Spinal cord (tissue), 10 donors: ENCODE measurements around the gene SLC22A1. TPM values are rescaled to one million over a fixed set of nuclear protein-coding genes. Genes with fewer than 3 reads are reported as not detected.

Experiments
- DNase-seq, 6 donors: peaks; one replicate each; pipeline versions ENCODE4 v3.0.0 to v3.0.0-alpha.2; 2013 to 2015; ENCODE audit warnings: low spot score in 6 of 6, low read depth in 4 of 6
- H3K27ac ChIP-seq: one replicate; pipeline ENCODE4 v1.5.1; 2013; ENCODE audit warnings: low read depth, low read length, control low read depth
- H3K27me3 ChIP-seq: one replicate; pipeline ENCODE4 v1.6.1; 2013; ENCODE audit warnings: low read length; ENCODE audit not compliant: control insufficient read depth, insufficient read depth
- H3K36me3 ChIP-seq: one replicate; pipeline ENCODE4 v1.6.1; 2013; ENCODE audit warnings: low read length; ENCODE audit not compliant: control insufficient read depth, insufficient read depth
- H3K4me1 ChIP-seq: one replicate; pipeline ENCODE4 v1.6.1; 2013; ENCODE audit warnings: low read length; ENCODE audit not compliant: control insufficient read depth, insufficient read depth
- H3K4me3 ChIP-seq: one replicate; pipeline ENCODE4 v1.5.1; 2013; ENCODE audit warnings: low read depth, low read length, control low read depth
- H3K9me3 ChIP-seq: one replicate; pipeline ENCODE4 v1.6.1; 2013; ENCODE audit warnings: low read length; ENCODE audit not compliant: control insufficient read depth, insufficient read depth
- WGBS: methylation state at CpG from one replicate; pipeline ENCODE4 v1.1.5; 2013; ENCODE audit warnings: missing lambda C conversion rate; ENCODE audit not compliant: insufficient coverage; 5-methylcytosine and 5-hydroxymethylcytosine counted together
- polyA plus RNA-seq, 2 donors: library from polyadenylated mRNA; unstranded; fragments of 120-200 nt; gene quantifications; one replicate each; pipeline ENCODE4 v1.2.1, GENCODE V29; 2013; ENCODE audit not compliant: insufficient read length in 2 of 2
- total RNA-seq, 2 donors: library from RNA; depleted of rRNA in 1 of 2; stranded (reverse); fragments of 120-200 nt in 1 of 2; fragments of >200 nt in 1 of 2; gene quantifications; one replicate each; pipeline versions ENCODE4 v1.2.3 to v1.2.4, GENCODE V29; 2013 to 2014
- donor health status: healthy.

The SLC22A1 gene
- total and polyA plus RNA-seq, 4 donors = 0.35 to 1.2 (median 0.59) TPM; not detected in 1

- Histone ChIP-seq H3K4me3 (no peak overlapping the region), H3K36me3 (no peaks in the 10 kb centered on the region), H3K9me3 (no peaks in the 10 kb centered on the region), H3K27ac (no peak overlapping the region), H3K4me1 (no peaks in the 10 kb centered on the region), H3K27me3 (no peaks in the 10 kb centered on the region)
- peak in 1 of 6 donors; percentile 12 for DNase-seq
- WGBS = 81% methylated on average over 3 of the region's 5 CpGs
These were observed 56.7 kb downstream of the SLC22A1 start for GRCh38 chr6:160178271-160178670.

DNA sequence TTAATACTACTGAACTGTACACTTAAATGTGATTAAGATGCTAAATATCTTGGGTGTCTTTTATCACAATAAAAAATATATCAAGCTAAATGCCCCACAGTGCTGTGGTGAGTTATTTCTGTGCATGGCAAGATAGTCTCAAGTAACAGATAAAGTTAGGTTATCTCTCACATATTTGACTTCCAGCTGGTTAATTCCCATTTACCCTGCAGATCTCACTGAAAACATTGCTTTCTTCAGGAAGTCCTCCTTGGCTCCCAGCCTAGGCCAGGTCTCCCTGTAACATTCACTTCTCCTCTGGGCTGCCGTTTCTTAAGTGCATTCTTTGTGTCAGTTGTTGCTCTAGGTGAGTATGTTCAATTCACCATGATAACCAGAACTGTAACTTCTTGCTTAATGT lies 59.1 kb downstream of the SLC22A1 start:
- Histone ChIP-seq H3K4me1 (no peaks in the 10 kb centered on the region), H3K36me3 (no peaks in the 10 kb centered on the region), H3K9me3 (no peaks in the 10 kb centered on the region), H3K4me3 (no peak overlapping the region), H3K27me3 (no peaks in the 10 kb centered on the region), H3K27ac (no peak overlapping the region)
- no peak for DNase-seq
- WGBS = no CpG with 5 or more reads among the region's 1 CpG

- no peak overlapping the region for H3K4me3 ChIP-seq
- H3K27ac ChIP-seq = no peak overlapping the region
- no peaks in the 10 kb centered on the region for H3K9me3 ChIP-seq
- no peaks in the 10 kb centered on the region for H3K36me3 ChIP-seq
- no peaks in the 10 kb centered on the region for H3K4me1 ChIP-seq
- no peak for DNase-seq
- H3K27me3 ChIP-seq = no peaks in the 10 kb centered on the region
- no CpG with 5 or more reads among the region's 1 CpG for WGBS
These were observed 67.2 kb downstream of the SLC22A1 start for GRCh38 chr6:160188773-160189172.

DNA sequence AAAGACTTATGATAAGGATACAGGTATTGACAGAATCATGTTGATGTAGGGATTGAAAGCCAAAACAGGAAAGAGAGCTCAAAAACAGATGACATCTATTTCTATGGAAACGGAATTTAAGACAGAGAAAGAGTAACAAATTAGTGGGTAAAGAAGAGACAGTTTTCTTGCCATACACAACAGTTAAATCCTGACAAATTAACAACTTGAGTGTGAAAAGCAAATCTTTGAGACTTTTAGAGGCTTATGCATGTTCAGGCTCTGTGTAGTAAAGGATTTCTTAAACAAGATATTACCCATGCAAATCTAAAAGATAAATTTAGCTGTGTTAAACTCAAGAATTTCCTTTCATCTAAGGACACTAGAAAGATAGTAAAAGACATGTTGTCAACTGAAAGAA lies 68.5 kb downstream of the SLC22A1 start:
- Histone ChIP-seq H3K36me3 (no peaks in the 10 kb centered on the region), H3K4me3 (no peak overlapping the region), H3K27me3 (no peaks in the 10 kb centered on the region), H3K27ac (no peak overlapping the region), H3K4me1 (no peaks in the 10 kb centered on the region), H3K9me3 (peaks cover 9% of the 10 kb centered on the region)
- peak in 1 of 6 donors; percentile 58 for DNase-seq
- no CpG with 5 or more reads among the region's 1 CpG for WGBS

DNA sequence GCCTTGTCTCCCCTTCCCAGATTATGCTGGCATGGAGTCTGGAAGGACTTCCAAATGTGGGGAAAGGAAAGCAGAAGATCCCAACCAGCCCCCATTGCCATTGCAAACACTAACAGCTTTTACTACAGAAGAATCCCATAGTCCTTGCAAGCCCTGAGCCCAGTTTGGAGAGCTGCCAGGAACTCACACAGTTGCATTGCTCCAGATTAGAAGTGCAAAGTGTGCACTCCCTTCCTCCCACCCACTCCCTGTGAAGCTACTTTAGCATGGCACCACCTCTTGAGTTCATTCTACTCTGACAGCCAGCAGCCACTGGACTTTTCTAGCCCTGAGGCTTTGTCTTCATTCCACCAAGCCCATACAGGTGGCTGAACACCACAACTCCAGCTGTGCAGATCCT lies 69.4 kb downstream of the SLC22A1 start:
- peak in 2 of 6 donors; percentile 21 to 32 for DNase-seq
- no peak overlapping the region for H3K27ac ChIP-seq
- no peaks in the 10 kb centered on the region for H3K4me1 ChIP-seq
- no peak overlapping the region for H3K4me3 ChIP-seq
- peaks cover 9% of the 10 kb centered on the region for H3K9me3 ChIP-seq
- no peaks in the 10 kb centered on the region for H3K36me3 ChIP-seq
- no peaks in the 10 kb centered on the region for H3K27me3 ChIP-seq

- no CpG with 5 or more reads among the region's 1 CpG for WGBS
- H3K9me3 ChIP-seq = peaks cover 9% of the 10 kb centered on the region
- DNase-seq = no peak
These were observed 71.2 kb downstream of the SLC22A1 start for GRCh38 chr6:160192840-160193239.

DNA sequence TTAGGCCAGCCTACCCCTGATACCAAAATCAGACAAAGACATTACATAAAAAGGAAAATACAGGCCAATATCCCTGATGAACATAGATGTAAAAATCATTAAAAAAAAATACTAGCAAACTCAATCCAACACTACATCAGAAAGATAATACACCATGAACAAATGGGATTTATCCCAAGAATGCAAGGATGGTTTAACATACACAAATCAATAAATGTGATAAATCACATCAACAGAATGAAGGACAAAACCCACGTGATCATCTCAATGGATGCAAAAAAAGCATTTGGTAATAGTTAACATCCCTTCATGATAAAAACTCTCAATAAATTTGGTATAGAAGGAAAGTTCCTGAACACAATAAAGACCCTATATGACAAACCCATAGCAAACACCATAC lies 73.2 kb downstream of the SLC22A1 start:
- Histone ChIP-seq H3K36me3 (no peaks in the 10 kb centered on the region), H3K4me1 (no peaks in the 10 kb centered on the region), H3K27me3 (no peaks in the 10 kb centered on the region), H3K27ac (no peak overlapping the region), H3K4me3 (no peak overlapping the region), H3K9me3 (peaks cover 9% of the 10 kb centered on the region)
- WGBS = no CpG with 5 or more reads among the region's 1 CpG
- no peak for DNase-seq

More at GRCh38 chr6:160192840-160193239, 71.2 kb downstream of the SLC22A1 start:
- Histone ChIP-seq H3K27me3 (no peaks in the 10 kb centered on the region), H3K36me3 (no peaks in the 10 kb centered on the region), H3K4me3 (no peak overlapping the region), H3K27ac (no peak overlapping the region), H3K4me1 (no peaks in the 10 kb centered on the region)

DNA sequence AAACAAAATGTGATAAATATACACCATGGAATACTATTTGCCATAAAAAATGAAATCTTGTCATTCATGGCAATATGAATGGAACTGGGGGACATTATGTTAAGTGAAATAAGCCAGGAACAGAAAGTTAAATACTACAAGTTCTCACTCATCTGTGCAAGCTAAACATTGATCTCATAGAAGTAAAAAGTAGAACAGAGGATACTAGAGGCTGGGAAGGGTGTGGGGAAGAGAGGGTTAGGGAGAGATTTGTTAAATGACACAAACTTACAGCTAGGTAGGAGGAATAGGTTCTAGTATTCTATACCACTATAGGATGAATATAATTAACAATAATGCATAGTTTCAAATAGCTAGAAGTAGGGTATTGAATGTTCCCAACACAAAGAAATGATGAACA lies 76.0 kb downstream of the SLC22A1 start:
- Histone ChIP-seq H3K27ac (no peak overlapping the region), H3K9me3 (peaks cover 9% of the 10 kb centered on the region), H3K27me3 (no peaks in the 10 kb centered on the region), H3K4me1 (no peaks in the 10 kb centered on the region), H3K36me3 (no peaks in the 10 kb centered on the region), H3K4me3 (no peak overlapping the region)
- DNase-seq = no peak

DNA sequence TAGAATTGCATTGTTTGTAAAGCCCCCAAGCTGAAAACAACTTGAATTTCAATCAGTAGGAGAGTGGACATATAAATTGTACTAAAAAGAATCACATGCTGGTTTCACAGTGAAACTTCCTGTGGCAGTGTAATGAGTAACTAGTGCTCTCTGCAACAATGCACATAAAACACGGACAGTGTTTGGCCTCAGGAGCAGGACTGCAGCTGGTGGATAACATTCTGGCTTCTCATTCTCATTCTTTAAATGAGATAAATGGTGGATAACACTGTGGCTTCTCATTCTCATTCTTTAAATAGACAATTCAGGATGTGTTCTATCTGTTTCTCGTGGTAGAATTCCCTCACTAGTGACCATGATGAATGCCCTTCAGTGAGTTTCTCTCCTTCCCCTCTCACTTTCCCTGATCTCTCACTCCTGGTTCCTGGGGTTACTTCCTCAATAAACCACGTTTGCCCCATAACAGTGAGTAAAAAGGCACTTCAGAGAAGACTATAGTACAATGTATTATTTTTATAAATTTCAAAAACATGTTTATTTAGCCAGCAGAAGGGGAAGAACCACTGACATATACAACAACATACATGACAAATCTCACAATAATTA lies 77.1 kb downstream of the SLC22A1 start:
- no CpG with 5 or more reads among the region's 3 CpGs for WGBS
- Histone ChIP-seq H3K27ac (no peak overlapping the region), H3K4me1 (no peaks in the 10 kb centered on the region), H3K36me3 (no peaks in the 10 kb centered on the region), H3K9me3 (peaks cover 9% of the 10 kb centered on the region), H3K4me3 (no peak overlapping the region), H3K27me3 (no peaks in the 10 kb centered on the region)
- DNase-seq = peak in 1 of 6 donors; percentile 62

GRCh38 chr6:160201061-160201460 lies 79.4 kb downstream of the SLC22A1 start:
- Histone ChIP-seq H3K27ac (no peak overlapping the region), H3K27me3 (no peaks in the 10 kb centered on the region), H3K4me3 (no peak overlapping the region), H3K9me3 (no peaks in the 10 kb centered on the region), H3K4me1 (no peaks in the 10 kb centered on the region), H3K36me3 (no peaks in the 10 kb centered on the region)
- 67% methylated on average over 1 of the region's 2 CpGs for WGBS
- DNase-seq = no peak
